ENCODE results near the gene CHPF. TPM values are rescaled to one million over a fixed set of nuclear protein-coding genes. Genes with fewer than 3 reads are reported as not detected.

Gene CHPF
- total and polyA plus RNA-seq, 2 experiments from 2014 or later = 174 to 533 TPM

GRCh38 chr2:219515874-219516629 is 27.6 kb downstream of the CHPF start:
- no peak overlapping the region for H3K9ac ChIP-seq
- WGBS, 2 experiments (ENCODE audit: low coverage in 1 of 2, low lambda C conversion rate in 2 of 2, missing lambda C conversion rate in 2 of 2) = 77% methylated on average over 17 of the region's 17 CpGs
- H3K36me3 ChIP-seq (ENCODE audit: low read depth) = no peaks in the 10 kb centered on the region
- no peaks in the 10 kb centered on the region for H3K79me2 ChIP-seq (ENCODE audit: insufficient read depth)
- peaks cover 17% of the 10 kb centered on the region for H3K27me3 ChIP-seq (replicated peaks; ENCODE audit: insufficient read depth)
- in situ Hi-C loops (cut with MboI) = no loop called here
- no peak overlapping the region for H2AFZ ChIP-seq
- TF ChIP-seq EZH2phosphoT487 (IDR thresholded peaks at IDR 0.05; ENCODE audit: insufficient read depth, low read depth) (no peak), EZH2 (IDR thresholded peaks at IDR 0.05; ENCODE audit: insufficient read depth, poor library complexity, severe bottlenecking) (no peak)
- no peaks in the 10 kb centered on the region for H3K9me2 ChIP-seq (ENCODE audit: insufficient read depth)
- DNase-seq = no peak
- no peaks in the 10 kb centered on the region for H4K20me1 ChIP-seq (ENCODE audit: insufficient read depth)
- no peak overlapping the region for H3K27ac ChIP-seq
- H3K4me2 ChIP-seq (ENCODE audit: unreplicated experiment) = no peak overlapping the region
- H3K9me3 ChIP-seq (ENCODE audit: low read depth) = no peaks in the 10 kb centered on the region
- no peaks in the 10 kb centered on the region for H3F3A ChIP-seq (ENCODE audit: insufficient read depth)
- H3K4me1 ChIP-seq (ENCODE audit: insufficient read depth) = peaks cover 9% of the 10 kb centered on the region
- H3K4me3 ChIP-seq = no peak overlapping the region

- in situ Hi-C loops (cut with MboI) = no loop called here
- 87 to 88% methylated on average over 20 to 21 of the region's 21 CpGs for WGBS, 2 experiments (ENCODE audit: low coverage in 1 of 2, low lambda C conversion rate in 2 of 2, missing lambda C conversion rate in 2 of 2)
- Histone ChIP-seq H3K9ac (no peak overlapping the region), H3K4me1 (ENCODE audit: insufficient read depth) (peaks cover 5% of the 10 kb centered on the region; the same call in 1 of the 2 replicates), H3K79me2 (ENCODE audit: insufficient read depth) (no peaks in the 10 kb centered on the region), H3K4me3 (no peak overlapping the region), H3K27ac (no peak overlapping the region), H3K9me2 (ENCODE audit: insufficient read depth) (no peaks in the 10 kb centered on the region), H2AFZ (no peak overlapping the region), H3K27me3 (replicated peaks; ENCODE audit: insufficient read depth) (peaks cover 17% of the 10 kb centered on the region), H3F3A (ENCODE audit: insufficient read depth) (no peaks in the 10 kb centered on the region), H3K4me2 (ENCODE audit: unreplicated experiment) (no peak overlapping the region), H4K20me1 (ENCODE audit: insufficient read depth) (no peaks in the 10 kb centered on the region), H3K36me3 (ENCODE audit: low read depth) (no peaks in the 10 kb centered on the region), H3K9me3 (ENCODE audit: low read depth) (no peaks in the 10 kb centered on the region)
- no peak for DNase-seq
- TF ChIP-seq EZH2 (IDR thresholded peaks at IDR 0.05; ENCODE audit: insufficient read depth, poor library complexity, severe bottlenecking) (no peak), EZH2phosphoT487 (IDR thresholded peaks at IDR 0.05; ENCODE audit: insufficient read depth, low read depth) (no peak)
These were observed 28.8 kb downstream of the CHPF start for GRCh38 chr2:219514836-219515235.

GRCh38 chr2:219514196-219514761 is 29.3 kb downstream of the CHPF start, which contains the start of gene ASIC4:
TSS of gene ASIC4 (plus strand) at chr2:219514482. CDS start at chr2:219514725, 243 bp downstream.
- Histone ChIP-seq H3K9ac (no peak within 1 kb of the TSS), H2AFZ (no peak within 1 kb of the TSS)
- in situ Hi-C loops (cut with MboI) = no loop called here

GRCh38 chr2:219513787-219514186 is 29.8 kb downstream of the CHPF start:
- H3K27ac ChIP-seq = no peak overlapping the region
- no peaks in the 10 kb centered on the region for H3K9me3 ChIP-seq (ENCODE audit: low read depth)
- H3F3A ChIP-seq (ENCODE audit: insufficient read depth) = no peaks in the 10 kb centered on the region
- whole genome bisulfite sequencing, 2 experiments (ENCODE audit: low coverage in 1 of 2, low lambda C conversion rate in 2 of 2, missing lambda C conversion rate in 2 of 2) = 14 to 26% methylated on average over 4 of the region's 4 CpGs
- no peak for TF ChIP-seq EZH2phosphoT487 (IDR thresholded peaks at IDR 0.05; ENCODE audit: insufficient read depth, low read depth)
- TF ChIP-seq EZH2 (IDR thresholded peaks at IDR 0.05; ENCODE audit: insufficient read depth, poor library complexity, severe bottlenecking) = no peak
- peaks cover 13% of the 10 kb centered on the region for H3K4me1 ChIP-seq (ENCODE audit: insufficient read depth)
- H3K79me2 ChIP-seq (ENCODE audit: insufficient read depth) = no peaks in the 10 kb centered on the region
- no peak overlapping the region for H3K4me2 ChIP-seq (ENCODE audit: unreplicated experiment)
- no peak overlapping the region for H3K9ac ChIP-seq
- no peak overlapping the region for H2AFZ ChIP-seq
- no peak for DNase-seq
- no peak overlapping the region for H3K4me3 ChIP-seq
- no peaks in the 10 kb centered on the region for H3K36me3 ChIP-seq (ENCODE audit: low read depth)
- no peaks in the 10 kb centered on the region for H3K9me2 ChIP-seq (ENCODE audit: insufficient read depth)
- no peaks in the 10 kb centered on the region for H4K20me1 ChIP-seq (ENCODE audit: insufficient read depth)
- in situ Hi-C loops (cut with MboI) = no loop called here
- peaks cover 17% of the 10 kb centered on the region for H3K27me3 ChIP-seq (replicated peaks; ENCODE audit: insufficient read depth)

More at GRCh38 chr2:219514196-219514761, 29.3 kb downstream of the CHPF start, which contains the start of gene ASIC4:
- Histone ChIP-seq H3F3A (ENCODE audit: insufficient read depth) (no peaks in the 10 kb centered on the region), H3K9me2 (ENCODE audit: insufficient read depth) (no peaks in the 10 kb centered on the region), H3K36me3 (ENCODE audit: low read depth) (no peaks in the 10 kb centered on the region), H3K4me2 (ENCODE audit: unreplicated experiment) (no peak within 1 kb of the TSS), H4K20me1 (ENCODE audit: insufficient read depth) (no peaks in the 10 kb centered on the region), H3K27me3 (replicated peaks; ENCODE audit: insufficient read depth) (peaks cover 17% of the 10 kb centered on the region), H3K9me3 (ENCODE audit: low read depth) (no peaks in the 10 kb centered on the region), H3K79me2 (ENCODE audit: insufficient read depth) (no peaks in the 10 kb centered on the region), H3K4me1 (ENCODE audit: insufficient read depth) (peaks cover 10% of the 10 kb centered on the region), H3K4me3 (no peak within 1 kb of the TSS), H3K27ac (no peak within 1 kb of the TSS)
- WGBS, 2 experiments (ENCODE audit: low coverage in 1 of 2, low lambda C conversion rate in 2 of 2, missing lambda C conversion rate in 2 of 2) = 26% methylated on average over 28 of the region's 31 CpGs
- DNase-seq = no peak
- TF ChIP-seq EZH2phosphoT487 (IDR thresholded peaks at IDR 0.05; ENCODE audit: insufficient read depth, low read depth) = no peak
- no peak for TF ChIP-seq EZH2 (IDR thresholded peaks at IDR 0.05; ENCODE audit: insufficient read depth, poor library complexity, severe bottlenecking)
